Measurements from ENCODE around the gene CYB561D1.
A peak's percentile ranks its signal among the peaks of the same experiment; 100 is the strongest.

Gene CYB561D1

GRCh38 chr1:109501644-109502363 lies 7.9 kb downstream of the CYB561D1 start:
- DNase-seq (ENCODE audit: low read depth): no peak

- peak; percentile 32 for DNase-seq (ENCODE audit: low read depth)
Observed at GRCh38 chr1:109502364-109502851, 8.5 kb downstream of the CYB561D1 start.

- no peak for DNase-seq (ENCODE audit: low read depth)
Observed at GRCh38 chr1:109503935-109504334, 10.0 kb downstream of the CYB561D1 start.

- DNase-seq (ENCODE audit: low read depth): no peak
Observed at GRCh38 chr1:109504974-109505373, 11.1 kb downstream of the CYB561D1 start.

GRCh38 chr1:109508001-109508872 lies 14.3 kb downstream of the CYB561D1 start:
- DNase-seq (ENCODE audit: low read depth): no peak

- DNase-seq (ENCODE audit: low read depth): no peak
Observed at GRCh38 chr1:109508873-109509175, 14.9 kb downstream of the CYB561D1 start.

GRCh38 chr1:109509176-109510134 lies 15.6 kb downstream of the CYB561D1 start, which contains the start of gene AMIGO1:
AMIGO1 (minus strand) TSS chr1:109509727; CDS start chr1:109508912, 815 bp downstream.
- peak; percentile 41 for DNase-seq (ENCODE audit: low read depth)

GRCh38 chr1:109513110-109513710 lies 19.3 kb downstream of the CYB561D1 start:
- DNase-seq (ENCODE audit: low read depth): no peak

GRCh38 chr1:109514846-109515245 lies 21.0 kb downstream of the CYB561D1 start:
- DNase-seq (ENCODE audit: low read depth): no peak

GRCh38 chr1:109516872-109517271 lies 23.0 kb downstream of the CYB561D1 start:
- DNase-seq (ENCODE audit: low read depth): no peak

GRCh38 chr1:109517337-109517736 lies 23.4 kb downstream of the CYB561D1 start:
- no peak for DNase-seq (ENCODE audit: low read depth)

GRCh38 chr1:109521002-109521951 lies 27.4 kb downstream of the CYB561D1 start:
- DNase-seq (ENCODE audit: low read depth): no peak

GRCh38 chr1:109522026-109522425 lies 28.1 kb downstream of the CYB561D1 start:
- DNase-seq (ENCODE audit: low read depth): no peak

- DNase-seq (ENCODE audit: low read depth): no peak
Observed at GRCh38 chr1:109523706-109524105, 29.8 kb downstream of the CYB561D1 start.

GRCh38 chr1:109527098-109527811 lies 33.4 kb downstream of the CYB561D1 start:
- DNase-seq (ENCODE audit: low read depth): no peak

GRCh38 chr1:109527846-109528695 lies 34.2 kb downstream of the CYB561D1 start:
- DNase-seq (ENCODE audit: low read depth): no peak

- DNase-seq (ENCODE audit: low read depth): no peak
Observed at GRCh38 chr1:109528712-109529111, 34.8 kb downstream of the CYB561D1 start.

GRCh38 chr1:109529881-109530456 lies 36.1 kb downstream of the CYB561D1 start:
- no peak for DNase-seq (ENCODE audit: low read depth)
